DOHH2 (cell line): ENCODE results near the gene VAV1.

Experiments used
- CTCF ChIP-seq: fragments of 200-600 bp; sonication (generic); IDR thresholded peaks from one replicate; pipeline ENCODE4 v1.5.1; 2014; ENCODE audit warnings: antibody characterized with exemption, mild to moderate bottlenecking, low read depth, low read length; ENCODE audit not compliant: poor library complexity, severe bottlenecking
- EZH2phosphoT487 ChIP-seq: fragments of 200-600 bp; sonication (generic); IDR thresholded peaks from 2 replicates; pipeline ENCODE4 v1.6.1; 2017; ENCODE audit warnings: borderline replicate concordance, mild to moderate bottlenecking, antibody characterized with exemption, low read length, moderate library complexity, mixed read lengths

GRCh38 chr19:6793411-6793810 is 20.9 kb downstream of the VAV1 start:
- TF ChIP-seq CTCF = no peak
- no peak for TF ChIP-seq EZH2phosphoT487
